Epithelial cell of prostate (primary cell): Measurements from ENCODE around the gene MROH2A.
"Not testable (repeated sequence)": the region's sequence is repeated elsewhere in the genome, so short reads cannot be mapped to it uniquely, and the experiment has no call there.

ENCODE experiments used
- DNase-seq: peaks from one replicate; pipeline ENCODE4 v3.0.0-alpha.2; 2011; ENCODE audit warnings: low read depth, low spot score
- H3K27ac ChIP-seq: fragments of 450-650 bp; 2 replicates; pipeline ENCODE4 v1.5.1; 2017; ENCODE audit warnings: mild to moderate bottlenecking

MROH2A gene, protein sequence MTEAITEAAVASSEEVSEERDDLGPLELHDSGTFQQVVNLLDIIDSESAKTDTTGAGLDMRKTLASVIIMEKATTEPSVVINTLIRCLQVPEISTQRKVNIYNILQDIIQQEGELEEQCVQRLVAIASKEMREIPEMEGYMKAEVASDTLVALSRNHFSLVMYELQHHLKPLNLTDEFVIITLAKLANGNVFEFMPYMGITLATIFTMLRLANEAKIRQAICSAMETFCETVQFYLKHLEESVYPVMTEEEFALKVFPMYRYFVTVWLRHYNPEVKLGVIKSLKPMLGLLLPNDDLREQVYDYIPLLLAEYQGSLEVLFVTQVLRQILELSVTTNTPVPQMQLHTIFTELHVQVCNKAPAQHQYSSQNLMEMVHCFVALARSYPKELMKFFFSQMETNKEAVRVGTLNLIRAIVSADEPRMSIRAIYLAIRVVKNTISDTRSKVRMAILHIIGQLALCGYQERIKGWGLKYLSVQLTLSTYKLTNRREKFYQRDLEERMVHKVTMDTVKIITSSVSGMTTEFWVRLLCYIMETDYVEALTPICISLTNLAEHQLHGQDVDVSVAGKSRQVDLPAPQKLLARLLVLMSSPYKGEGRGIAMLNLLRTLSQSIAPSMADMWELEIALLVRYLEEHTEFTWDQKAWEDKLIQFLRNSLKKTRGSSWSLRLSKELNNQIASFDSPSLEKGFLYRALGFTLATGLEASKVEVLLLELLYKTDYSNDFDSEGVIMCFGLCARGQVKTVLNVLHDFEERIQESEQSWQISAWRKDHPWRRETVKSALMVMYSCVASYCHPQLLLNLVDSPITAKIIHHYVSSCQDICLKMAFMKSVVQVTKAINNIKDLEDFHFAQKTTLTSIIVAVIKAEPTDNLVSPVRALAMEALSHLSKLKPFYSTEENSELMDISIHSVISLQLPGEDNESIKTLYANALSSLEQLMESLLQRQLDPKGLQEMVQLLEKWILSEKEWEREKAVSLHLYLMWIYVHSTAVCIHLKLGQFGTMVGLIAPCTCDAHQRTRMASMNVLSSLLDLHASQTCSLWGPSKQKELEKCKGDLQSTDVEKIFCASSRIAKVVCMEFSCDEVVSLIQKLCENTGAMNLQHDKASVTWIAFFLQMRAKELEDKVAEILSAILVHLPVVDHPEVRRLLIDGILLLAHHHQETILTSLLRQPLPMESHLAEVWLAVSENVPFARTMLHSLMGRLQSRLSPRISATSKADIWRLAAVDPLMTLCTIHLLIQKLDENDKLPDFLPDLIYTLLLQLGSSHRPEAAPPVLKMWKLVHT (N-terminal part only)

DNA sequence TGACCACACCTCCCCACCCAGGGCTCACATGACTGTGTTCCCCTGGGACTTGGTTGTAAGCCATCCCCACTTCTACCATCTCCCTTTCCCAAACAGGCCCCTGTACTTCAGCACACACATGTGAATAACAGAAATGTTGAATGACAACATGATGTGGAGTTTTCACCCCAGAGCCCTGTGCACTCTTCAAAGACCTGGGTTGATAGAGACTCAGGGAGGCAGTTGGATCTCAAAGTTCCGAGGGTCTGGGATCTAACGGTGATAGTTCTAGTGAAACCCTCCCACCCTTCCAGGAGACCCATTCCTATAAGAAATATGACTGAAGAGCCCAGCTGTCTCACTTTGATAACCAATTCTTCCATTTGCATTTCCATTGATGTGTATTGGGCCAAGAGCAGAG, at the start of gene MROH2A:
Gene MROH2A (plus strand): TSS at position 301 of the 400 bp plus-strand sequence. CDS start 1,029 bp downstream, outside the sequence.
- no peak for DNase-seq
- no peak within 1 kb of the TSS for H3K27ac ChIP-seq

DNA sequence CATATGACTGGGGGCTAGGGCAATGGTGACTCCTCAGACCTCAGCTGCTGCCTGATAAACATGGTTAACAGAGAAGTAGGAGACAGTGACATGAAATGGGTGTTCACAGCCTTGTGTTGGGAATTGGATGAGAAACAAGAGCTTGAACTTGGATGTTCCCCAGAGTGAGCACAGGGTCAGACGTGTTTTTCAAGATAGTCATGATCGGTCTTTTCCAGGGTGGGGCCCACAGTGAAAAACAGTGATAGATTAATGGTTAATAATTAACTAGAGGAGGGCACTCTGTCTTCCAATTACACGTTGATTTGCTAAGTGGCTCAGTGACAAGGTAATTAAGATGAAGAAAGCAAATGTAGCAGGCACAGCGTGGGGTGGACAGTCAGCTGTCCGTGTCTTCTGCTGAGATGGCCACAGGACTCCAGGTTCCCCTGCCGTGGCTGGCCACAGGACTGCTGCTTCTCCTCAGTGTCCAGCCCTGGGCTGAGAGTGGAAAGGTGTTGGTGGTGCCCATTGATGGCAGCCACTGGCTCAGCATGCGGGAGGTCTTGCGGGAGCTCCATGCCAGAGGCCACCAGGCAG, 49.3 kb upstream of the MROH2A start, which contains the start of gene UGT1A3:
Gene UGT1A3 (plus strand): TSS at position 320 of the 579 bp plus-strand sequence. CDS start 85 bp downstream, at position 405.
- no peak for DNase-seq
- no peak within 1 kb of the TSS for H3K27ac ChIP-seq

DNA sequence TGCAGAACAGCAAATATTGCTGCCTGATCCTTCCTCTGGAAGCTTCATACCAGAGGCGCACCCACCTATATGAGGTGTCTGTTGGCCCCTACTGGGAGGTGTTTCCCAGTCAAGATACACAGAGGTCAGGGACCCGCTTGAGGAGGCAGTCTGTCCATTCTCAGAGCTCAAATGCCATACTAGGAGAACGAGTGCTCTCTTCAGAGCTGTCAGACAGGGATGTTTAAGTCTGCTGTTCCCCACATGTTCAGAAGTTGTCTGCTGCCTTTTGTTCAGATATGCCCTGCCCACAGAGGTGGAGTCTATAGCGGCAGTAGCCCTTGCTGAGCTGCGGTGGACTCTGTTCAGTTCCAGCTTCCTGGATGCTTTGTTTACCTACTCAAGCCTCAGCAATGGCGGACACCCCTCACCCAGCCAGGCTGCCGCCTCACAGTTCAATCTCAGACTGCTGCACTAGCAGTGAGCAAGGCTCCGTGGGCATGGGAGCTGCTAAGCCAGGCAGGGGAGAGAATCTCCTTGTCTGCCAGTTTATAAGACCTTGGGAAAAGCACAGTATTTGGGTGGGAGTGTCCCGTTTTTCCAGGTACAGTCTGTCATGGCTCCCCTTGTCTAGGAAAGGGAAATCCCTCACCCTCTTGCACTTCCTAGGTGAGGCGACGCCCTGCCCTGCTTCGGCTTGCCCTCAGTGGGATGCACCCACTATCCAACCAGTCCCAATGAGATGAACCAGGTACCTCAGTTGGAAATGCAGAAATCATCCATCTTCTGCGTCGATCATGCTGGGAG, 41.1 kb upstream of the MROH2A start:
- not testable (repeated sequence) for H3K27ac ChIP-seq, DNase-seq

DNA sequence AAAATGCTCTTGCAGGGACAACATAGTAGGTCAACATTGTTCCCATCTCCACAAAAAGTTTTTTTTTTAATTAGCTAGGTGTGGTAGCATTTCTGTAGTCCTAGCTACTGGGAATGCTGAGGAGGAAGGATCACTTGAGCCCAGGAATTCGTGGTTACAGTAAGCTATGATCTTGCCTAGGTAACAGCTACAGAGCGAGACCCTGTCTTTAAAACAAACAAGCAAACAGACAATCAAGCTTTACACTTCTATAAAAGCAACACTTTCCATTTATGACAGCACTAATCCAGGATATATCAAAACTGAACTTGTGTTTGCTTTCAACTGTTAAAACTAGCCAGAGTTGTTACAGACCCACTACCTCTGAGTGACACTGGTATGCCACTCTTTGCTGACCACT, 37.3 kb upstream of the MROH2A start:
- H3K27ac ChIP-seq, result no peak overlapping the region
- DNase-seq, result no peak

DNA sequence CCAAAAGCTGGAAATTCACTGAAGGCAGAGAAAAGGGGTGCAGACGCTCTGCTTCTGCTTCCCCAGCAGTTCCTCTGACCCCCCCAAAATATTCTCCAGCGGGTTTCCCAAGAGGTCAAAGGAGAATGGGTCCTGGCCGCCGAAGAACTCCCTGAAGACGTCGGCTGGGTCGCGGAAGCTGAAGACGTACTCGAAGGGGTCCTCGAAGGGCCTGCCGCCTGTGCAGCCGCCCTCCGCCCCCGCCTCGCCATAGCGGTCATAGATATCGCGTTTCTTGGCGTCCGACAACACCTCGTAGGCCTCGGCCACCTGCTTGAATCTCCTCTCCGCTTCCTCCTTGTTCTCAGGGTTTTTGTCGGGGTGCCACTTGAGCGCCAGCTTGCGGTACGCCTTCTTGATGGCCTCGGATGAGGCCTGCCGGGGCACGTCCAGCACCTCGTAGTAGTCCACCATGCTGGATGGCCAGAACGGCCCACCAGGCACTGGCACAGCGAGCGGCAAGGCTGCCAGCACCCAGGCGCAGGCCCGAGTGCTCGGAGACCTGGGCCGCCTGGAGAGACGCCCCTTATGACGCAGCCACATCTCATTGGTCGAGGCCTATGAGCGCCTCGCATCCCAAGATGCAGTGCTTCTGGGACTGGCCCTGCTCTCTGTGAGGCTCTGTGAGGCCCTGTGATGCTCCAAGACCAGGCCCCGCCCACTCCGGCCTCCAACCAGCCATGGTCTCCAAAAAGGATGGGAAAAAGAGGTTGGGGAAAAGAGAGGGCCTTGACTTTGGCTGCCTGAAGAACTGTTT, 34.5 kb upstream of the MROH2A start:
- no peak overlapping the region for H3K27ac ChIP-seq
- no peak for DNase-seq

DNA sequence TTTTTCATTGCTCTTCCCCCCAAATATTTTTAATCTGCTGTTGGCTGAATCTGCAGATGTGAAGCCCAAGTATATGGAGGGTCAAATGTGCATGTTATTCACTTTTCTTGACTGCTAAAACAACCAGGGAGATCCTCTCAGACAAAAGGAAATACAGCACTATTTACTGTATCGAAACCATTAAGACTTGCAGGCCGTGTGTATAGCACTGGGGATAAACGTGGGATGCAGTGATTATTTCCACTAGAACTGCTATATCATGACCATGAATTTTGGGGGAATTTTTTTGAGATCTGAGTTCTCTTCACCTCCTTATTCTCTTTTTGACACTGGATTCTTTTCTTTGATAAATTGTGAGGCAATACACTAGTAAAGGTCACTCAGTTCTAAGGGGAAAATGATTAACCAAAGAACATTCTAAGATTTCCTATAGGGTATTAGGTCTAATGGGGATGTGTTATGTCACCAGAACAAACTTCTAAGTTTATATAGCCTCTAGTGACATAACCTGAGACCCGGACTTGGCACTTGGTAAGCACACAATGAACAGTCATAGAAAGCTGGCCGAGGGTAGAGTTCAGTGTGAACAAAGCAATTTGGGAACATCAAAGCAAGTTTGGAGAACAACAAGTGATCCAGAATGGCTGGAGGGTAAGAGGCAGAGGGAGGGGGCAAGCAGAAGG, 32.9 kb upstream of the MROH2A start:
- DNase-seq, result no peak
- no peak overlapping the region for H3K27ac ChIP-seq

DNA sequence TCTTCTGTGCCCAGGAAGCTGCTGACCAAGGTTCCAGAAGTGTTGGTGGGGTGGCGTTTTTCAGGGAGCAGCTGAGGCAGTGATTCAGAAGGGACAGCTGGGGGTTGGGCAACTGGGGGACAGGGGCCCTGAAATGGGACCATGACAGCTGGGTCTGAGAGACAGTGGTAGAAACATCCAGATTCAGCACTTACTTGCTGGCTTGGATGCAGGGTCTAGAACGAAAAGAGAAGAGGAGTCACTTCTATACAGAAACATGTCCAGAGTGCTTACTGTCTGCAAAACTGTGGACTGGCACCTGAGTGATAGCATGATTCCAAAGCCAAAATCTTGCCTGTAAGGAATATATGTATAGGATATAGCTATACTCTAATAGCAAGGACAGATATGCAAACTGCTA, 32.3 kb upstream of the MROH2A start:
- DNase-seq, H3K27ac ChIP-seq: not testable (repeated sequence)

DNA sequence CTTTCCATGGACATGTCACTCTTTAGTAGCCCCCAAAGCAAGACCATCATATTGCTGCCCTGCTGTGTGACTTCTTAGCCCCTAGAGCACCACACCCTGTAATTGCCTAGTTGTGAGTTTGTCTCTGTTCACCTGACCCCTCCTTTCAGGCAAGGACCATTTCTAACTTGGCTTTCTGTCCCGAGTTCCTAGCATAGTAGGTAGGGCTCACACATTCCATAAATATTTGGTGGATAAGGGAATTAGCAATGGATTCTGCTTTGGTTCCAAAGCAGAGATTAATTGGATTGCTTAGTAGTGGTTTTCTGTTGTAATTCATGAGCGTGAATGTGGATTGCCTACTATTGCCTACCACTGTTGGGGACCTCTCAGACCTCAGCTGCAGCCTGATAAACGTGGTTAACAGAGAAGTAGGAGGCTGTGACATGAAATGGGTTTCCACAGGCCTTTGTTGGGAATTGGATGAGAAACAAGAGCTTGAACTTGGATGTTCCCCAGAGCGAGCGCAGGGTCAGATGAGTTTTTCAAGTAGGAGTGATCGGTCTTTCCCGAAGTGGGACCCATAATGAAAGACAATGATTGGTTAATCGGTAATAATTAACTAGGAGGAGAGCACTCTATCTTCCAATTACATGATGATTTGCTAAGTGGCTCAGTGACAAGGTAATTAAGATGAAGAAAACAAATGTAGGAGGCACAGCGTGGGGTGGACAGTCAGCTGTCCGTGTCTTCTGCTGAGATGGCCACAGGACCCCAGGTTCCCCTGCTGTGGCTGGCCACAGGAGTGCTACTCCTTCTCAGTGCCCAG, 31.5 kb upstream of the MROH2A start:
- H3K27ac ChIP-seq, result no peak overlapping the region
- DNase-seq, result no peak

DNA sequence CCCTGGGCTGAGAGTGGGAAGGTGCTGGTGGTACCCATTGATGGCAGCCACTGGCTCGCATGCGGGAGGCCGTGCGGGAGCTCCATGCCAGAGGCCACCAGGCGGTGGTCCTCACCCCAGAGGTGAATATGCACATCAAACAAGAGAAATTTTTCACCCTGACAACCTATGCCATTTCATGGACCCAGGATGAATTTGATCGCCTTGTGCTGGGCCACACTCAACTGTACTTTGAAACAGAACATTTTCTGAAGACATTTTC, 30.9 kb upstream of the MROH2A start:
- no peak for DNase-seq
- no peak overlapping the region for H3K27ac ChIP-seq

DNA sequence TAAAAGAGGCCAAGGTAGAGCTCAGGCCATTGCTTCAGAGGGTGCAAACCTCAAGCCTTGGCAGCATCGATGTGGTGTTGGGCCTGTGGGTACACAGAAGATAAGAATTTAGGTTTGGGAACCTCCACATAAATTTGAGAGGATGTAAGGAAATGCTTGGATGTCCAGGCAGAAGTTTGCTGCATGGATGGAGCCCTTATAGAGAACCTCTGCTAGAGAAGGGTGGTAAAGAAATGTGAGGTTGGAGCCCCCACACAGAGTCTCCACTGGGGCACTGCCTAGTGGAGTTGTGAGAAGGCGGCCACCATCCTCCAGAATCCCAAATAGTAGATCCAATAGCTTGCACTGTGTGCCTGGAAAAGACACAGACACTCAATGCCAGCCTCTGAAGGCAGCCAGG, 27.4 kb upstream of the MROH2A start:
- not testable (repeated sequence) for H3K27ac ChIP-seq, DNase-seq

DNA sequence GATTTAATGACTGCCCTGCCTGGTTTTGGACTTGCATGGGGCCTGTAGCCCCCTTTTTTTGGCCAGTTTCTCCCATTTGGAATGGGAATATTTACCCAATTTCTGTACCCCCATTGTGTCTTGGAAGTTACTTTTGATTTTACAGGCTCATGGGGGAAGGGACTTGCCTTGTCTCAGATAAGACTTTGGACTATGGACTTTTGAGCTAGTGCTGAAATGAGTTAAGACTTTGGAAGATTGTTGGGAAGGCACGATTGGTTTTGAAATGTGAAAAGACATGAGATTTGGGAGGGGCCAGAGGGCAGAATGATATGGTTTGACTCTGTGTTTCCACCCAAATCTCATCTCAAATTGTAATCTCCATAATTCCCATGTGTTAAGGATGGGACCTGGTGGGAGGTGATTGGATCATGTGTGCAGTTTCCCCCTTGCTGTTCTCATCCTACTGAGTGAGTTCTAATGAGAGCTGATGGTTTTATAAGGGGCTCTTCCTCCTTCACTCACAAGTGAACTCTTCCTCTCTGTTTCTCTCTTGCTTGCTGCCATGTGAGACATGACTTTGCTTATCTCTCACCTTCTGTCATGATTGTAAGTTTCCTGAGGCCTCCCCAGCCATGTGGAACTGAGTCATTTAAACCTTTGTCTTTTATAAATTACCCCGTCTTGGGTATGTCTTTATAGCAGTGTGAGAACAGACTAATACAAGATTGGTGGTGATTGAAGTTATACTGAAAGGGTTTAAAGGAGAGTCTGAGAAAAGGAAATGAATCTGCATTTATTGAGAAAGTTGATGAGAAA, 26.7 kb upstream of the MROH2A start:
- not testable (repeated sequence) for H3K27ac ChIP-seq, DNase-seq

DNA sequence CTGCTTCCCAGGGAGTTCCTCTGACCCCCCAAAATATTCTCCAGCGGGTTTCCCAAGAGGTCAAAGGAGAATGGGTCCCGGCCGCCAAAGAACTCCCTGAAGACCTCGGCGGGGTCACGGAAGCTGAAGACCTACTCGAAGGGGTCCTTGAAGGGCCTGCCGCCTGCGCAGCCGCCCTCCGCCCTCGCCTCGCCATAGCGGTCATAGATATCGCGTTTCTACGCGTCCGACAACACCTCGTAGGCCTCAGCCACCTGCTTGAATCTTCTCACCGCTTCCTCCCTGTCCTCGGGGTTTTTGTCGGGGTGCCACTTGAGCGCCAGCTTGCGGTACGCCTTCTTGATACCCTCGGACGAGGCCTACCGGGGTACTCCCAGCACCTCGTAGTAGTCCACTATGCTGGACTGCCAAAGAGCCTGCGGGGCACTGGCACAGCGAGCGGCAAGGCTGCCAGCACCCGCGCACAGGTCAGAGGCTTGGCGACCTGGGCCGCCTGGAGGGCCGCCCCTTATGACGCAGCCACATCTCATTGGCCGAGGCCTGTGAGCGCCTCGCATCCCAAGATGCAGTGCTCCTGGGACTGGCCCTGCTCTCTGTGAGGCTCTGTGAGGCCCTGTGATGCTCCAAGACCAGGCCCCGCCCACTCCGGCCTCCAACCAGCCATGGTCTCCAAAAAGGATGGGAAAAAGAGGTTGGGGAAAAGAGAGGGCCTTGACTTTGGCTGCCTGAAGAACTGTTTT, 23.1 kb upstream of the MROH2A start:
- H3K27ac ChIP-seq, result no peak overlapping the region
- DNase-seq, result no peak

DNA sequence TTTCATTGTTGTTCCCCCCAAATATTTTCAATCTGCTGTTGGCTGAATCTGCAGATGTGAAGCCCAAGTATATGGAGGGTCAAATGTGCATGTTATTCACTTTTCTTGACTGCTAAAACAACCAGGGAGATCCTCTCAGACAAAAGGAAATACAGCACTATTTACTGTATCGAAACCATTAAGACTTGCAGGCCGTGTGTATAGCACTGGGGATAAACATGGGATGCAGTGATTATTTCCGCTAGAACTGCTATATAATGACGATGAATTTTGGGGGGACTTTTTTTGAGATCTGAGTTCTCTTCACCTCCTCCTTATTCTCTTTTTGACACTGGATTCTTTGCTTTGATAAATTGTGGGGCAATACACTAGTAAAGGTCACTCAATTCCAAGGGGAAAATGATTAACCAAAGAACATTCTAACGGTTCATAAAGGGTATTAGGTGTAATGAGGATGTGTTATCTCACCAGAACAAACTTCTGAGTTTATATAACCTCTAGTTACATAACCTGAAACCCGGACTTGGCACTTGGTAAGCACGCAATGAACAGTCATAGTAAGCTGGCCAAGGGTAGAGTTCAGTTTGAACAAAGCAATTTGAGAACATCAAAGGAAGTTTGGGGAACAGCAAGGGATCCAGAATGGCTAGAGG, 21.6 kb upstream of the MROH2A start:
- H3K27ac ChIP-seq, result no peak overlapping the region
- no peak for DNase-seq

DNA sequence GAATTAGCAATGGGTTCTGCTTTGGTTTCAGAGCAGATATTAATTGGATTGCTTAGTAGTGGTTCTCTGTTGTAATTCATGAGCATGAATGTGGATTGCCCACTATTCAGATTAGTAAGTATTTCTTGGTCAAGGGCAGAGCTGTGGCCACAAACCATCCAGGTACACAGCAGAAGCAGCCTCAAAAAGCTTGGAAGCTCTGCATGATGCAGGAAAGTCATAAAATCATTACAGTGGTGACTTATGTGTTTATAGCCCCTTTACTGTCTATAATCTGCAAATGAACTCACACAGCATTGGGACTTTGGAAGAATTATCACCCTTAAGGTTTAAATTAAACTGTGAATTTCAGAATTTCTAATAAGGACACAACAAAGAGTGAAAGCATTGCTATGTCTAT, 20.0 kb upstream of the MROH2A start:
- H3K27ac ChIP-seq, result no peak overlapping the region
- no peak for DNase-seq

DNA sequence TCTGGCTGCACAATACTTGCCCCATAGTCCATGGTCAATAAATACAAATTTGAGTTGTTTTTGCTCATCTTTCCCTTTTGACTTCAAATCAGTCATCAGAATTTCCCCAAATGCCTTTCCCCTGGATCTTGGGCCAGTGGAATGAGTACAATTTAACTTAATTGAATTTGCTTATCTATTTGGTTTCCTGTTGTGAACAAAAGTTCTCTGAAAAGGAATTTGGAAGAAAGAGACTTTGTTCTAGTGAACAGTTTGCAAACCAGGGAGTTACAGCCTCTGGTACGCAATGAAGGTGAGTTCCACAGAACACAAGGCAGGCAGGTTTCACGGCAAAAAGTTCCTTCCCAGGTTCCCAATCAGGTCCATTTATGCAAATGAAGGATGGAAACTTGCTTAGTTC, 19.3 kb upstream of the MROH2A start:
- no peak for DNase-seq
- H3K27ac ChIP-seq, result no peak overlapping the region
